HEK293 (cell line): ENCODE data around the gene SNCAIP.

Source experiments
- CTCF ChIA-PET: fragments of 350-600 bp; formaldehyde crosslinking; extraction: SDS; loops from one replicate; lab custom pipeline; 2021; ENCODE audit warnings: antibody characterized with exemption; lab: Yijun Ruan, JAX
- POLR2A ChIA-PET: fragments of 300-600 bp; formaldehyde crosslinking; extraction: SDS; loops from one replicate; lab custom pipeline; 2020; ENCODE audit warnings: antibody characterized with exemption, inconsistent platforms; lab: Yijun Ruan, JAX
- H3K27ac ChIP-seq: fragments of 200-500 bp; sonication (Bioruptor generic); 2 replicates; pipeline ENCODE4 v1.5.1; 2014; ENCODE audit warnings: low read depth, low read length, control low read depth, inconsistent platforms; ENCODE audit errors: extremely low read depth
- H3K36me3 ChIP-seq, 2 experiments: fragments of 200-500 bp in 1 of 2; sonication (Bioruptor generic) in 1 of 2; 1 replicate in 1 of 2; 2 replicates in 1 of 2; pipeline ENCODE4 v1.5.1; 2014 to 2017; ENCODE audit warnings: inconsistent platforms in 2 of 2, low read length in 2 of 2; ENCODE audit not compliant: control insufficient read depth in 2 of 2, insufficient read depth in 1 of 2
- H3K4me1 ChIP-seq: fragments of 200-500 bp; sonication (Bioruptor generic); 2 replicates; pipeline ENCODE4 v1.5.1; 2014; ENCODE audit warnings: mild to moderate bottlenecking, low read length, inconsistent platforms; ENCODE audit not compliant: control insufficient read depth, insufficient read depth
- H3K4me3 ChIP-seq: 2 replicates; pipeline ENCODE4 v1.5.1; 2011; ENCODE audit warnings: low read depth, mild to moderate bottlenecking, control low read depth, low read length, moderate library complexity
- H3K9me3 ChIP-seq: fragments of 200-500 bp; sonication (Bioruptor generic); 2 replicates; pipeline ENCODE4 v1.5.1; 2014; ENCODE audit warnings: low read depth, low read length, inconsistent platforms; ENCODE audit not compliant: control insufficient read depth, insufficient read depth
- BCL11B ChIP-seq: fragments of 450-650 bp; formaldehyde crosslinking; IDR thresholded peaks from 2 replicates; pipeline ENCODE4 v1.5.1; 2016; ENCODE audit warnings: low read depth, missing biosample characterization, missing genetic modification characterization
- FEZF1 ChIP-seq: fragments of 450-650 bp; formaldehyde crosslinking; IDR thresholded peaks from 2 replicates; pipeline ENCODE4 v1.5.1; 2016; ENCODE audit warnings: missing biosample characterization, missing genetic modification characterization
- KLF16 ChIP-seq: fragments of 450-650 bp; formaldehyde crosslinking; IDR thresholded peaks from 2 replicates; pipeline ENCODE4 v1.5.1; 2017; ENCODE audit warnings: missing biosample characterization, missing genetic modification characterization
- MZF1 ChIP-seq: fragments of 450-650 bp; formaldehyde crosslinking; IDR thresholded peaks from 2 replicates; pipeline ENCODE4 v1.5.1; 2017; ENCODE audit warnings: missing biosample characterization, missing genetic modification characterization, borderline replicate concordance
- PRDM2 ChIP-seq: fragments of 450-650 bp; formaldehyde crosslinking; IDR thresholded peaks from 2 replicates; pipeline ENCODE4 v1.5.1; 2016; ENCODE audit warnings: missing biosample characterization, missing genetic modification characterization, borderline replicate concordance
- SCRT1 ChIP-seq: fragments of 450-650 bp; formaldehyde crosslinking; IDR thresholded peaks from 2 replicates; pipeline ENCODE4 v1.5.1; 2016; ENCODE audit warnings: missing biosample characterization, missing genetic modification characterization, borderline replicate concordance
- SCRT2 ChIP-seq: fragments of 450-650 bp; formaldehyde crosslinking; IDR thresholded peaks from 2 replicates; pipeline ENCODE4 v1.5.1; 2016; ENCODE audit warnings: missing biosample characterization, missing genetic modification characterization
- TCF7L2 ChIP-seq: IDR thresholded peaks from 2 replicates; pipeline ENCODE4 v1.6.1; 2011; ENCODE audit warnings: low read depth, mild to moderate bottlenecking, inconsistent platforms, low read length, moderate library complexity, borderline replicate concordance
- TRIM28 ChIP-seq: IDR thresholded peaks from 2 replicates; pipeline ENCODE4 v1.6.1; 2011; ENCODE audit warnings: low read length, control low read depth, borderline replicate concordance
- ZBTB17 ChIP-seq: fragments of 450-650 bp; formaldehyde crosslinking; IDR thresholded peaks from 2 replicates; pipeline ENCODE4 v1.5.1; 2016; ENCODE audit warnings: missing biosample characterization, missing genetic modification characterization
- ZEB2 ChIP-seq: fragments of 450-650 bp; formaldehyde crosslinking; IDR thresholded peaks from 2 replicates; pipeline ENCODE4 v1.5.1; 2016; ENCODE audit warnings: missing biosample characterization, missing genetic modification characterization
- ZFHX2 ChIP-seq: fragments of 450-650 bp; formaldehyde crosslinking; conservative IDR thresholded peaks from 2 replicates; pipeline ENCODE4 v1.5.1; 2016; ENCODE audit warnings: missing biosample characterization, missing genetic modification characterization
- ZFP37 ChIP-seq: fragments of 450-650 bp; formaldehyde crosslinking; IDR thresholded peaks from 2 replicates; pipeline ENCODE4 v1.5.1; 2016; ENCODE audit warnings: missing biosample characterization, missing genetic modification characterization
- ZNF10 ChIP-seq: fragments of 450-650 bp; formaldehyde crosslinking; IDR thresholded peaks from 2 replicates; pipeline ENCODE4 v1.5.1; 2017; ENCODE audit warnings: missing biosample characterization, missing genetic modification characterization
- ZNF202 ChIP-seq: fragments of 450-650 bp; formaldehyde crosslinking; IDR thresholded peaks from 2 replicates; pipeline ENCODE4 v1.5.1; 2016; ENCODE audit warnings: missing biosample characterization, missing genetic modification characterization, borderline replicate concordance
- ZNF514 ChIP-seq: fragments of 450-650 bp; formaldehyde crosslinking; IDR thresholded peaks from 2 replicates; pipeline ENCODE4 v1.5.1; 2016; ENCODE audit warnings: missing biosample characterization, missing genetic modification characterization
- ZNF518A ChIP-seq: fragments of 450-650 bp; formaldehyde crosslinking; conservative IDR thresholded peaks from 2 replicates; pipeline ENCODE4 v1.5.1; 2016; ENCODE audit warnings: low read depth, missing biosample characterization, missing genetic modification characterization
- ZNF558 ChIP-seq: fragments of 450-650 bp; formaldehyde crosslinking; IDR thresholded peaks from 2 replicates; pipeline ENCODE4 v1.5.1; 2016; ENCODE audit warnings: missing biosample characterization, missing genetic modification characterization
- ZNF621 ChIP-seq: fragments of 450-650 bp; formaldehyde crosslinking; IDR thresholded peaks from 2 replicates; pipeline ENCODE4 v1.5.1; 2017; ENCODE audit warnings: missing biosample characterization, missing genetic modification characterization
- ZNF645 ChIP-seq: fragments of 450-650 bp; formaldehyde crosslinking; IDR thresholded peaks from 2 replicates; pipeline ENCODE4; 2016; ENCODE audit warnings: missing biosample characterization, missing genetic modification characterization
- ZNF664 ChIP-seq: fragments of 450-650 bp; formaldehyde crosslinking; IDR thresholded peaks from 2 replicates; pipeline ENCODE4 v1.5.1; 2016; ENCODE audit warnings: missing biosample characterization, missing genetic modification characterization
- ZXDB ChIP-seq: fragments of 450-650 bp; formaldehyde crosslinking; IDR thresholded peaks from 2 replicates; pipeline ENCODE4 v1.5.1; 2016; ENCODE audit warnings: missing biosample characterization, missing genetic modification characterization
- TF ChIP-seq, protein P1 (sequence below): fragments of 450-650 bp; formaldehyde crosslinking; IDR thresholded peaks from 2 replicates; pipeline ENCODE4 v1.5.1; 2017; ENCODE audit warnings: missing biosample characterization, missing genetic modification characterization

The SNCAIP gene

GRCh38 chr5:122493091-122494021, 181.3 kb downstream of the SNCAIP start (continued):
- TF ChIP-seq PRDM2 = no peak
- no peak for TF ChIP-seq TCF7L2
- TF ChIP-seq ZFHX2 (tag by site-specific recombination) = no peak
- TF ChIP-seq ZNF621 = no peak
- TF ChIP-seq, protein P1, sequence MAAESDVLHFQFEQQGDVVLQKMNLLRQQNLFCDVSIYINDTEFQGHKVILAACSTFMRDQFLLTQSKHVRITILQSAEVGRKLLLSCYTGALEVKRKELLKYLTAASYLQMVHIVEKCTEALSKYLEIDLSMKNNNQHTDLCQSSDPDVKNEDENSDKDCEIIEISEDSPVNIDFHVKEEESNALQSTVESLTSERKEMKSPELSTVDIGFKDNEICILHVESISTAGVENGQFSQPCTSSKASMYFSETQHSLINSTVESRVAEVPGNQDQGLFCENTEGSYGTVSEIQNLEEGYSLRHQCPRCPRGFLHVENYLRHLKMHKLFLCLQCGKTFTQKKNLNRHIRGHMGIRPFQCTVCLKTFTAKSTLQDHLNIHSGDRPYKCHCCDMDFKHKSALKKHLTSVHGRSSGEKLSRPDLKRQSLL (tag by site-specific recombination) = no peak
- TF ChIP-seq ZNF645 (tag by site-specific recombination) = no peak
- 0 out of 2 replicates have a peak, but pooled peaks have one; percentile 24 for TF ChIP-seq SCRT1 (tag by site-specific recombination)
- peak; percentile 99 for TF ChIP-seq FEZF1 (tag by site-specific recombination)
- no peak for TF ChIP-seq ZNF10
- TF ChIP-seq ZNF202 (tag by site-specific recombination) = no peak
- TF ChIP-seq ZXDB = peak; percentile 46; the same call in 1 of the 2 replicates
- no peak; the same call in 1 of the 2 replicates for TF ChIP-seq SCRT2 (tag by site-specific recombination)
- TF ChIP-seq ZEB2 (tag by site-specific recombination) = 0 out of 2 replicates have a peak, but pooled peaks have one; percentile 17
- no peak for TF ChIP-seq ZNF514 (tag by site-specific recombination)
- no peak for TF ChIP-seq ZNF664 (tag by site-specific recombination)

DNA sequence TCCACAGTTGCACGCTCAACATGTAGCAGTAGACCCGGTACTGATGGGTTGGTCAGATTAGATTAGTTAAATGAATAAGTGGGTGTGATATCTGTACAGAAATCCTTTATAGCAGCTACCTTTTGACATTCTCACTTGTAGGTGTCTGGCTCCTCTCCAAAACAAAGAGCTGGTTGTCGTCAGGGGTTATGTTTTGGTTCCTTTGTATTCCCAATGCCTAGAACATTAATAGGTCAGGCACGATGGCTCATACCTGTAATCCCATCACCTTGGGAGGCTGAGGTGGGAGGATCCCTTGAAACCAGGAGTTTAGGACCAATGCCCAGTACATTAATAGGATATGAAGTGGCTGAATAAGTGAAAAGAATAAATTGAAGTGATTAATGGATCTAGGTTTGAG, 182.1 kb downstream of the SNCAIP start:
- ChIA-PET POLR2A (no interaction called here), CTCF (interaction anchor here (0.6 to 3.3 kb wide), 5 partner anchors 11 to 300 kb away, joined by 3 to 20 read pairs (median 5); no protein-coding TSS in a partner anchor)
- TF ChIP-seq KLF16 (tag by site-specific recombination) (no peak), ZFHX2 (tag by site-specific recombination) (no peak), MZF1 (no peak), ZFP37 (no peak), ZNF558 (tag by site-specific recombination) (no peak), BCL11B (tag by site-specific recombination) (no peak), TRIM28 (no peak), ZBTB17 (tag by site-specific recombination) (no peak), ZNF518A (tag by site-specific recombination) (no peak)

More for the DNA sequence above, 182.1 kb downstream of the SNCAIP start:
- H3K9me3 ChIP-seq = no peaks in the 10 kb centered on the region
- no peaks in the 10 kb centered on the region for H3K36me3 ChIP-seq
- H3K4me3 ChIP-seq = no peak overlapping the region
- peak overlapping the region; percentile 38; the same call in 1 of the 2 replicates for H3K27ac ChIP-seq
- peaks cover 11% of the 10 kb centered on the region; the same call in 1 of the 2 replicates for H3K4me1 ChIP-seq
